ENCODE results near the gene SYT1. TPM values are rescaled to one million over a fixed set of nuclear protein-coding genes. Genes with fewer than 3 reads are reported as not detected.

The SYT1 gene
- total RNA-seq, 6 donors from 2014 or later, result 0.52 to 0.67 (median 0.59) TPM; not detected in 3

DNA sequence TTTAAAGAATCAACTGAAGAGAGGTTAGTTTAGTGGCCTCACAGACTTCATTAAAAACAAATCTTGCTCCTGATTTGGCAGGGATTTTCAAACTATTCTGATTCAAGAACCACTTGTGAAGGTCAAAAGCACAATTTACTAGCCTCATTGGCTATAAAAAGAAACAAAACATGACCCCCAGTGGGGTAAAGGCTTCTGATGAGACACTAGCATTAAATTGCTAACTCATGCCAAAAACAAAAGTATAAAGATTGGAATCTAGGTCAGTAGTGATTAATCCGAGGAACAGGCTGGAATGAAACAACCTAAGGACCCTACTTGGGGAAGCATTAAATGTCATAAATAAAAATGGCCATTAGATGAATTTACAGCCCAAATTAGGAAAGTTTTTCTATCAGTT is 513.9 kb downstream of the SYT1 start:
- ATAC-seq (ENCODE audit: low FRiP score in 2 of 2) (no peak), DNase-seq (no peak)
- WGBS, 2 donors, result 81 to 82% methylated on average over 1 of the region's 1 CpG
- Histone ChIP-seq H3K36me3 (no peaks in the 10 kb centered on the region), H3K4me1 (no peaks in the 10 kb centered on the region), H3K27me3 (no peaks in the 10 kb centered on the region), H3K4me3 (no peak overlapping the region), H3K9me3 (no peaks in the 10 kb centered on the region), H3K27ac (no peak overlapping the region)
- TF ChIP-seq POLR2A (IDR thresholded peaks at IDR 0.05), result no peak
- TF ChIP-seq POLR2AphosphoS5 (IDR thresholded peaks at IDR 0.05), result no peak
- TF ChIP-seq CTCF (IDR thresholded peaks at IDR 0.05), result no peak
- TF ChIP-seq EP300 (IDR thresholded peaks at IDR 0.05), result no peak

DNA sequence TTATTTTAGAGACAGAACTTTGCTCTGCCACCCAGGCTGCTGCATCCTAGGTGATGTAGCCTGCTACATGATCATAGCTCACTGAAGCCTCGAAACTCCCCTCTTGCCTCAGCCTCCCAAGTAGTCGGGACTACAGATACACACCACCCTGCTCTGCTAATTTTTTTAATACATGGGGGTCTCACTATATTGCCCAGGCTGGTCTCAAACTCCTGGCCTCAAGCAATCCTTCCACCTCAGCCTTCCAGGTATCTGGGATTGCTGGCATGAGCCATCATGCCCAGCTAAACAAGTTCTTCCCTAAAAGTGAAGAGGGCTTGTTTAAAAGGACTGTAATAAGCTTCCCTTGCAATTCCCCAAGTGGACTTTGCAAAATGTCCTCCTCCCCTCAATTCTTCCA is 515.8 kb downstream of the SYT1 start:
- DNase-seq, result no peak
- Histone ChIP-seq H3K27me3 (no peaks in the 10 kb centered on the region), H3K4me1 (no peaks in the 10 kb centered on the region), H3K9me3 (no peaks in the 10 kb centered on the region), H3K36me3 (no peaks in the 10 kb centered on the region), H3K27ac (no peak overlapping the region), H3K4me3 (no peak overlapping the region)
- 86 to 93% methylated on average over 2 of the region's 2 CpGs for WGBS, 2 donors
- no peak for ATAC-seq (ENCODE audit: low FRiP score in 2 of 2)
- TF ChIP-seq EP300 (IDR thresholded peaks at IDR 0.05) (no peak), POLR2A (IDR thresholded peaks at IDR 0.05) (no peak), POLR2AphosphoS5 (IDR thresholded peaks at IDR 0.05) (no peak)

DNA sequence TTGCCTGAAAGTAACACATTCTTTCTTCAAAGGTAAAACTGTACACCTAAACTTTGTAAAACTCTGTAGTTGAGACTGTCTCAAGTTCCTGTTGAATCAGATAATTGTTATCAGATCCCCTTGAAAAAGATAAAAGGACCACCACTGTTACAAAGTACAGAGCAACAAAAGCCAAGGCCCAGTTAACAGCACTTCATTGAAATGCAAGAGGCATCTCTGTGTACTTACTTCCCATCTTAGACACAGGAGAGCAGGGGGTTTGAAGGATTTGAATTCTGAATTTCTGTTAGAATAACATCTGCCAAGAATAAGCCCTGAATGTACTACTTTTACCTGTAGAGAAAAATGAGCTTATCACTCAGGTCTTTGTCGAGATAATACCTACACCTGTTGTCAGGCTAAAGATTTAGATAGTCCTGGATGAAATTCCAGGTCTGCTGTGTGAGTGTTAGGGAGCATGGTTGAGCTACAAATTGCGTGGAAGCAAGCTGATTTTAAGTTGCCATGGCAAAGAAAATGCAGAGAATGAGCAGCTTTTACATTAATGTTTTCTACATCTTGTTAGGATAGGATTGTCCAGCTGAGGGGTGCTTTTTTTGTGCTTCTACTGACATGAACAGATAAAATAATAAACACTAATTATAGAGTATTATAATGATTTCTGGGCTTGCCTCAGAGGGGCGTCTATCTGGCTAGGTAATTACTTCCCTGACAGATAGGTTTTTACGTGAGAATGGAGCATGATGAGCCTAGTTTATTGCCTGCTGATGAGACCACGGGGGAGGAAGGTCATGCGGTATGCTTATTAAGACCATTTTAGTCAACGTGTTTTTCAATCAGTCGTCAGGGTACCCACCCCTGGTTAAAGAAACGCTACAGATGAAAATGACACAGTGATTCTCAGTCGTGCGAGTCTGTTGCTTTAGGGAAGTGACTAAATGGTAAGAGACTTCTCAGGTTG is 517.0 kb downstream of the SYT1 start:
- Histone ChIP-seq H3K9me3 (no peaks in the 10 kb centered on the region), H3K27ac (no peak overlapping the region), H3K4me1 (no peaks in the 10 kb centered on the region), H3K4me3 (no peak overlapping the region), H3K36me3 (no peaks in the 10 kb centered on the region), H3K27me3 (no peaks in the 10 kb centered on the region)
- no peak for ATAC-seq (ENCODE audit: low FRiP score in 2 of 2)
- DNase-seq, result no peak
- WGBS, 2 donors, result 66 to 68% methylated on average over 11 of the region's 11 CpGs
- TF ChIP-seq POLR2A (IDR thresholded peaks at IDR 0.05), result no peak
- TF ChIP-seq POLR2AphosphoS5 (IDR thresholded peaks at IDR 0.05), result no peak
- no peak for TF ChIP-seq EP300 (IDR thresholded peaks at IDR 0.05)

DNA sequence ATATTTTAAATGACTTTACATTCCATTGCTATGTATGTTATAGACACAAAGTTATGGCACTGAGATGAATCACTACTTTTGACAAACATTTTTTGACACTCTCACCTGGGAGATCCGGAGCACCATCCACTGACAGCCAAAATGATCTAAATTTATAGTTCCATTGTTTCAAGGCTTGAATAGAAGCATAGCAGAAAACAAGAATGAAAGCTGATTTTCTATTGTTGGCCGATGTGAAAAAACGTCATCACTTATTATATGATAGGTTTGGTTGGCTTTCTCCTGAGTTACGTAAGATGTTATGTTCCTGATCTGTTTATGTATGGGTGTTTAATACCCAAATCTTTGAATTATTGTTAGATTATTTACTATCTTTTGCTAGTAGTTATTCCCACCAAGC is 520.0 kb downstream of the SYT1 start:
- Histone ChIP-seq H3K9me3 (no peaks in the 10 kb centered on the region), H3K4me3 (no peak overlapping the region), H3K27me3 (no peaks in the 10 kb centered on the region), H3K27ac (no peak overlapping the region), H3K4me1 (no peaks in the 10 kb centered on the region), H3K36me3 (no peaks in the 10 kb centered on the region)
- ATAC-seq (ENCODE audit: low FRiP score in 2 of 2) (no peak), DNase-seq (no peak)
- TF ChIP-seq POLR2A (IDR thresholded peaks at IDR 0.05), result no peak
- TF ChIP-seq CTCF (IDR thresholded peaks at IDR 0.05), result no peak
- TF ChIP-seq POLR2AphosphoS5 (IDR thresholded peaks at IDR 0.05), result no peak
- no peak for TF ChIP-seq EP300 (IDR thresholded peaks at IDR 0.05)
- WGBS, 2 donors, result 63 to 79% methylated on average over 4 of the region's 4 CpGs

DNA sequence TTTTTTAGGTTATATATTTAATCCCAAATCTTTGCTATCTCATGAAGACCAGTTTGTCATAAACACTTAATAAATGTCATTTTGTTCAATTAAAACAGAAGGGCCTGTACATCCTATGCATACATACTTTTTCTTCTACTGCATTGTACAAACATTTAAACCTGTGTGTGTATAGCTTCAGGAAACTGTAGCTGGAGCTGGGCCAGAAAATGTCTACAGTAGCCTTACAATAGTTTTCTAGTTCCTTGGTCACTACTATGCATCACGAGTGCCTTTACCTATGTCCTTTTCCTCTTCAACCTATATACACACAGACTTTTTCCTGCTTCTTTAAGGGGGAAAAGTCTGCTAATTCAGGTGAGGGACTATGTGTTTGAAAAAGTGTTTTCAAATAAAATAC is 523.4 kb downstream of the SYT1 start:
- H3K4me3 ChIP-seq, result no peak overlapping the region
- no peaks in the 10 kb centered on the region for H3K27me3 ChIP-seq
- H3K27ac ChIP-seq, result no peak overlapping the region
- ATAC-seq (ENCODE audit: low FRiP score in 2 of 2) (no peak), DNase-seq (no peak)
- no peaks in the 10 kb centered on the region for H3K9me3 ChIP-seq
- TF ChIP-seq CTCF (IDR thresholded peaks at IDR 0.05) (no peak), EP300 (IDR thresholded peaks at IDR 0.05) (no peak)
- no peaks in the 10 kb centered on the region for H3K36me3 ChIP-seq
- WGBS, 2 donors, result 60 to 61% methylated on average over 1 of the region's 1 CpG
- no peaks in the 10 kb centered on the region for H3K4me1 ChIP-seq

DNA sequence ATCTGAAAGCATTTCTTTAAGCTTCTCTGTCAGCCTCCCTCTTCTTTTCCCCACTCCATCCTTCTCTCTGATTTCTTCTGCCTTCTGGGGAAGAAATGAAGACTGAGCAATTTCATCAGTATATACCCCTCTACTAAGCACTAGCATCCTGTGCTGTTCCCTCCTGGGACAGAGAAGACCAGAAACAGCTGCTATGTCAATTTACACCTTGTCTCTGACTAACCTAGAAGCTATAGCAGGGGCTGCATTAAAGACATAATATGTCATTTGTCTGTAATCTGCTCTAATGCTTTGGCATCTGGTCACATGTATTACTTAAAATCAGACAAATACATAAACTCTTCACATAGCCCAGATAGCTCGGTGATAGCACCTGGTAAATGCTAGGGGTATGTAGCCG is 529.3 kb downstream of the SYT1 start:
- Histone ChIP-seq H3K4me1 (no peaks in the 10 kb centered on the region), H3K27ac (no peak overlapping the region), H3K27me3 (no peaks in the 10 kb centered on the region), H3K36me3 (no peaks in the 10 kb centered on the region), H3K9me3 (no peaks in the 10 kb centered on the region), H3K4me3 (no peak overlapping the region)
- DNase-seq, result no peak
- TF ChIP-seq CTCF (IDR thresholded peaks at IDR 0.05) (no peak), POLR2AphosphoS5 (IDR thresholded peaks at IDR 0.05) (no peak), POLR2A (IDR thresholded peaks at IDR 0.05) (no peak)
- no peak for ATAC-seq (ENCODE audit: low FRiP score in 2 of 2)
- WGBS, 2 donors, result 92 to 93% methylated on average over 2 of the region's 2 CpGs

All from upper lobe of left lung (tissue), 6 donors.